Left ventricle myocardium superior (tissue), 1 donor: ENCODE measurements around the gene ACKR1. TPM values are rescaled to one million over a fixed set of nuclear protein-coding genes. Genes with fewer than 3 reads are reported as not detected.

Experiments
- ATAC-seq: fragments of 200-7000 bp; cut with Tn5 transposase; one replicate; pipeline ENCODE4 v1.9.1; 2020; ENCODE audit warnings: mild to moderate bottlenecking, moderate library complexity
- DNase-seq: peaks from one replicate; pipeline ENCODE4 v3.0.0-alpha.2; 2020
- intact Hi-C: fragments of 100-400 bp; cut with micrococcal nuclease; formaldehyde crosslinking; loops from one replicate; pipeline ENCODE4 v1.11.0; 2022
- total RNA-seq: library from RNA; stranded (reverse); fragmentation: NEBNext Ultra II Directional; extraction: Animal tissue kit (Norgen Biotek cat#: 25700); gene quantifications from one replicate; pipeline ENCODE4 v1.2.1, GENCODE V29; 2021
- donor health status: DM: no; HTN: yes; CAD: no; lungs with severe emphysema.

ACKR1 gene
- total RNA-seq, 1 donor from 2014 or later, result 15.9 TPM

DNA sequence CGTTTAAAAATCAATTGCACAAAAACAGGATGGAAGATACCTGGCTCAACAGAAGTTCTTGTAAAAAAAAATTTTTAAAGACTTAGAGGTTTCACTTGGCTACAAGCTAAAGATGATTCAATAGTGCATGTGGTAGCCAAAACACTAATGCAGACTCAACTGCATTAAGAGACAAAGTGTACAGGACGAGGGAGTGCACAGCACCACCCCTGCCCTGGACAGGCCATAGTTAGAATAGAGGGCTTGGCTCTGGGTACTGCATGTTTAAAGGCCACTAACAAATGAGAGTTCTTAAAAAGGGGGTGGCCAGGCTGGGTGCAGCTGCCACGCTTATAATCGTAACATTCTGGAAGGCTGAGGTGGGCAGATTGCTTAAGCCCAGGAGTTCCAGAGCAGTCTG lies 7.9 kb downstream of the ACKR1 start:
- intact Hi-C loops, result loop anchor here (5.0 kb wide), 1 partner anchor 50 kb away; no protein-coding TSS in a partner anchor
- ATAC-seq, result no peak
- DNase-seq, result no peak

DNA sequence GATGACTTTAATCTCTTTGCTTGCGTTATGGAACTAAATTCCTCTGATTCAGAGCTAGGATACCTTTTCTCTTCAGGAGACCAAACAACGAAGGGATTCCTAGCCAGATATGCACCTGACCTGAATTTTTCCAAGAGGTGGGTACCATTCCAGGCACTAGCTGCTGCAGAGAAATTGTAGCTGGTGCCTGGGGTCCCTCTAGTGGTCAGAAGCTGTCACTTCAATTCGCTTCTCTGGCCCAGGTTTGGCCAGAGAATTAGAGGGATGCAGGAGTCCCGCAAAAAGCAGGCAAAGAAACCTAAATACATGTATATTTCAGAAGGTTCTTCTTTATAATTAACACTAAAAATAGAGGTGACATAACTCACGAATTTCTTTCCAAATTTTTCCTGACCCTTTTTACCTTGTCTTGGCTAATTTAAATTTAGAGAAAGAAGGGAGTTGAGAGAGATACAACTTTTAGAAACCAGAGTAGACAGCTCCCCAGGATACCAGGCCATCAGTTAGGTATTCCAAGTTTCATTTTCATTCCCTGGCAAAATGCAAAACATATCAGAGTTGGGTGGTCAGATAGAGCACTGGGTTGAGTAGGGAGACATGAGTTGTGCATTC lies 9.6 kb downstream of the ACKR1 start:
- intact Hi-C loops, result loop anchor here (5.0 kb wide), 1 partner anchor 52 kb away; no protein-coding TSS in a partner anchor
- DNase-seq, result no peak
- no peak for ATAC-seq

DNA sequence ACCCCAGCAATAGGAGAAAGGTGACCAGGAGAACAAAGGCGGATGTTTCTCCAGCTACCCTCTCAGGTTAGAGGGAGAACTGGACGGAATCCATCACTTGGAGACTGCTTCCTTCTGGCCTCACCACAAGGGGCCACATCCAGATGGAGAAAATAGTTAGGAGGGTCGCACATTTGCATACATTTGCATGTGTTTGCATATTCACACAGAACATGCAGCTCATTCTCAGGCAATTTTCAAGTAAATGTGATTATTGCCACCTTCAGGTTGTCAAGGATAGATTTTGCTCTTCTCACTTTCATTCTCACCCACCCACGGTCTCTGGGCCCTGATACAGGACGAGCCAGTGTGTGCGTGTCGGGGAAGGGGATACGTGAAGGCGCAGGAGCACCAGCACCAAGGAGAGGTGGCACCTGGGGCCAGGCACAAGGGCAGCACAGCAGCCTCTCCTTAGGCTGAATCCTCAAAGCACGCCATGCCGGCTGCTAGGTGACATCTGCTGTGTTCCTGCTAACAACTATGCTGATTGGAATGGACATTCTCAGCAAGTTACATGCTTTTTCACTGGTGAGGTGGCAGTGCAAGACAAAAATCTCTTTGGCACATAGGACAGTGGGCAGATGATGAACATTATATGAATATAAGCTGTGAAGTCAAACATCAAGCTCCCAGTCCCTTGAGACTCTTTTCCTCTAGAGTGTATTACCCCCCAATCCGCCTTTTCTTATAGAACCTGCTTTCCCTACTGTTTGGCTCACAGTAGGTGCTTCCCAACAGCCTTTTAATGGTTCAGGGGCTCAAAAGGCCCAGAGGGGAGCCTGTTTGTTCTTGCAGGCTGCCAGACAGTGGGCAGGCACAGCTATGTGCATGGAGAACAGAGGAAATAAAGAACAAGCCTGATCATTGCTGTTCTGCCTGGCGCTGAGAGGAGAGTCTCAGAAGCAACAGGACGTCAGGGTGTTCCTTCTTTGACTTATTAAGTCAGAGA lies 14.3 kb downstream of the ACKR1 start:
- ATAC-seq (no peak), DNase-seq (no peak)
- intact Hi-C loops, result no loop called here

DNA sequence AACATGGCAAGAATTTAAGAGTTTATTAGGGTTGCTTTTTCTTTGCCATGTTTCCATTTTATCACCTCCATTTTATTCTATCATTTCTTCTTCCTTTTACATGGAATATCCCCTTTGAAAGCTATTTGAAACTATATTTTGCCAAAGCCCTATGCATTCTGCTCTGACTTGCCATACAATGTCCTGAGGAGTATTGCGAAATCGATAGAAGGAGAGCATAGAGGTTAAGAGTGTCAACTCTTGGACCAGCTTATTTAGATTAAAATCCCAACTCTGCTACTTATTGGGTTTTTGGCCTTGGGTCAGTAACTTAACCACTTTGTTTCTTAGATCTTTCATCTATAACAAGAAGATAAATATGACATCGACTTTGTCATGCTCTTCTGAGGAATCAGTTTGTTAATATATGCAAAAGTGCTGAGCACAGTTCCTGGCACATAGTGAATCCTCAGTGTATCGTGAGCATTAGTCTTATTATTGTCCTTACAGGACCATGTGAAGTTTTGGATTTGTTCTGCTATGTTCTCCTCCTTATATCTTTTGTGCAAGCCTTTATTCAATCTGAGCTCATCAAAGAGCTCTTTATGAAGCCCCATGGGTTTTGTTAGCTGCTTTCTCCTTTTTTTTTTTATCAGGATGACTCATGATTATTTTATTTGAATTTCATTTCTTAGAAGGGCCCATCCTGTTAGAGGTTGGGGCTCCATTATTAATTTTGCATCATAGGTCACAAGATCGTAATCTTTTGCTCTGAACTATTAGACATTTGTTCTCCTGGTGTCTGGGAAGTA lies 17.6 kb downstream of the ACKR1 start:
- DNase-seq, result no peak
- no peak for ATAC-seq
- intact Hi-C loops, result no loop called here

DNA sequence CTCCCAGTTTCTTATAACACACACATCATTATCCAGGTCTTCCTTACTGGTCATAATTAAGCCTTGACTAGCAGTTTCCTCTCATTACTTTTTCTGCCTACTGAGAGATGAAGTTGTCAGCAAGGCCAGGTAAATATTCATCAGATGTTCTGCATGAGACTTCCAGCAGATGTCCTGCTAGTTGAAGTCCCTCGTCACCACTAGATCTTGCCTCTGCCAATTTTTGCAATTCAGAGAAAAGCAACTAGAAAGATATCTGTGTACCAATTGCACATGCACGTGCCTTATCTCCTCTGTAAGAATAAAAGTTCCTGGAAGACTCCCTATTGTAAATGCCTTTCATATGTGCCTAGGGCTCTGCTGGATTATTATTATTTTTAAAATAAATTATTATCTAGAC lies 18.3 kb downstream of the ACKR1 start:
- DNase-seq, result no peak
- intact Hi-C loops, result no loop called here
- no peak for ATAC-seq

DNA sequence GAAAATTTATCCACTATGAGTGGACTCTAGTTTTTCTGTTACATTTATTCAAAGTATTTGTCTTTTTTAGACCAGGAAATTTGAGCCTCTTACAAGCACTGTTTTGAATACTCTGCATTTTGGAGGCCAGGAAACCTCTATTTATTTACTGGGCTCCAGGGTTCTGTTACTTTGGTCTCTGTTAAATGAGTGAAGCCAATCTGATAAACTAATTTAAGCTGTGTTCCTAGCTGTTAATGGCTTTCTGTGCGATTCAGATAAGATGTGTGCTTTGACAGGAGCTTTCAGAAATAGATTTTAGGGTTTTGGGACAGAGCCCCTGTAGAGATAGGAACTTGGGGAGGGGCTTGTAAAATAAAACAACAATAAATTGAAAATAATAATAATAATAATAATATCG lies 23.9 kb downstream of the ACKR1 start:
- ATAC-seq, result no peak
- intact Hi-C loops, result no loop called here

DNA sequence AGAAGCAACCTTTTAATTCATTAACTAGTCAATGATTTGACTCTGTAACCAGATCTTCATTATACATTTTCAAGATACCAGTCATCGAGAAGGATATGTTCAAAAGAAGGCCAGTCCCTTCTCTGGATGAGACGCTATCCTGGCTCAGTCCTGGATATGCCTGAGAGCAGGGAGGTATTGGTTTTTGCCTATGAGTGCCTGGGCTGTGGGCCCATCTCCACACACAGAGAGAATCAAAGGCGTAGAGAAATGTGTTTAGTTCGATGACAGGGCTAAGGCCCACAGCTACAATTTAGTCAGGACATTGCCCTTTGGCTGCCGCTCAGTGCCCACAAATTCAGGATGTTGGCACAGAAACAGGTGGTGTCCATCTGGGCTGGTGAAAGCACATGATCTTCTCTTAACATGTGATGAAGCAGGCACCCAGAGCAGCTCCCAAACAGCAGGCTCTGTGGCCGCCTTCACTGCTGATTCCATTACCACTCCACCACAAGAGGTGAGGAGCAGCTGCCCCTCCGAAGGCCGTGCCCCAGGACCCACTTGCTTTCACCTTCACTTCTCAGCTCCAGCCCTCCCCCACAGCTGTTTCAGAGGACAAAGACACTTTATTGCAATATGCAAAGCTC lies 24.7 kb downstream of the ACKR1 start:
- DNase-seq (no peak), ATAC-seq (no peak)
- intact Hi-C loops, result no loop called here

More for the DNA sequence above, 23.9 kb downstream of the ACKR1 start:
- no peak for DNase-seq

DNA sequence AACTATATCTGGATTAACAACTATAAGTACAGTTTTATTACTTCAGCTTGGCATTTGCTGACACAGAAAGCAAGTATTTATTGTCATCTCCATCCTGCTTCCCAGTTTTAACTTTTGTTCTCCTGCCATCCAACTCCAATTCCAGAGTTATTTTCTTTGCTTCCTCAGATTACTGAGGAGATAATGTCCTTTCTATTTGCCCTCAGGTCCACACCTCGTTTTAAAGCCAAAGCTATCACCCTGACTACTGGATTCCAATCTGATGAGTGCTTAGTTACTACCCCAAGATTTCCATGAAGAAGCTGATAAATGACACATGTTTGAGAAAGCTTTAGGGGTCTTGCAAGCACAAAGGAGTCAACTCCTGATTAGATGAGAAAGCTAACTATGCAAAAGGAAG lies 25.2 kb downstream of the ACKR1 start:
- ATAC-seq, result no peak
- intact Hi-C loops, result no loop called here
- no peak for DNase-seq

DNA sequence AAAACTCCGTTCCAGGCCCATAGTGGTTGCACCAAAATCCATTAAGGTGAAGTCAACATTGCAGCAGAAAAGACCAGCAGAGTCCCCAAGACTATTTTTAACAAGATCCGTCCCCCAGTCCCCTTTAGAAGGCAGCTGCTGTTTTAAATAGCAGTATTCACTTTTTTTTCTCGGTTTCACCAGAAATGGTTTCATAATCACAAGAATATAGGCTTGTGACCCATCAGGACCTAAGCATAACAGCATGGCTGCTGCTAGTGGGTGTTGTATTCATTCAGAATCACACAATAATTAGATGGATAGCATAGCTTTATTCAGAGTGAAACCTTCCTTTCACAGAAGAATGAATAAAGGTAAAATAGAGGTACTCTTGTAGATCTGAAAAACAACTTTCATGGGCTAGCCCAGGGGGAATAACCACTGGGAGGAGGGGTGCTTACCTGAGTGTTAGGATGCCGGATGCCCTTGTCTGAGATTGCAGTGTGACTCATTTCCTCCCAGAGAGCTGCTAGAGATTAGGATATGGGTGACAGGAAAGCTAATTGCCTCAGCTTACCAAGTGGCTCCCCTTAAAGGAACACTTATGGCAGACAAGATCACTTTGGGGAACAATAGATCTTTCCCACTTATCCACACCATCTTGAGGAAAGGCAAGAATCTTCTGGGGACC lies 35.0 kb downstream of the ACKR1 start:
- ATAC-seq (no peak), DNase-seq (no peak)
- intact Hi-C loops, result no loop called here

DNA sequence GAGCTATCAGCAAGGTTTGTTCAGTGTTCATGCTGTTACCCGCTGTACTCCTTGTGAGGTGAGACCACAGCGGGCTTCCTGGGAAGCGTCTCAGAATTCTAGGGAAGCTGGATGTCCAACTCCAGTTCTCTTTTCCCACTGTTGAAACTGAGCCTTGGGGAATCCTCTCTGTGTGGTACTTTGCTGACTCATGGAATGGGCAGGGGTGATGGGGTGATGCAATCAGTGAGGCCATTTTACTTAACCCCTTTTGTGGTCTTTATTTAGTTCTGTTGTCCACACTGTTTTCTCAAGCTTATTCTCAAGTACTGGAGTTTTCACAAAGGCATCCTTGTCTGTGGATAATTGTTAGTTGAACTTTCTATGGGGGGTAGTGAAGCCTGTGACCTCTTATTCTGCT lies 42.6 kb downstream of the ACKR1 start:
- intact Hi-C loops, result no loop called here
- DNase-seq, result no peak

DNA sequence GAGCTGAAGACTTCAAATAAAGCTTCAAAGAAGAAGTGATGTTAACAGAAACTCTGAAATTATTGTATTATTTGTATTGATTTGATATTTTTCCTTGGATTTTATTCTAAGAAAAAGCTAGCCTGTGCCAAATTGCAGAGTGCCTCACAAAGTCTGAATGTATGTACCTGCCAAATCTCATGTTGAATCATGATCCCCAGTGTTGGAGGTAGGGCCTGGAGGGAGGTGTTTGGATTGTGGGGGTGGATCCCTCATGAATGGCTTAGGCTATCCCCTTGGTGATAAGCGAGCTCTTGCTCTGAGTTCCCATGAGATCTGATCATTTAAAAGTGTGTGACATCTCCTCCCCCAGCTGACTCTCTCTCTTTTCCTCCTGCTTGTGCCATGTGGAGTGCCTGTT lies 43.6 kb downstream of the ACKR1 start:
- DNase-seq (no peak), ATAC-seq (no peak)
- intact Hi-C loops, result no loop called here

More for the DNA sequence above, 42.6 kb downstream of the ACKR1 start:
- no peak for ATAC-seq

DNA sequence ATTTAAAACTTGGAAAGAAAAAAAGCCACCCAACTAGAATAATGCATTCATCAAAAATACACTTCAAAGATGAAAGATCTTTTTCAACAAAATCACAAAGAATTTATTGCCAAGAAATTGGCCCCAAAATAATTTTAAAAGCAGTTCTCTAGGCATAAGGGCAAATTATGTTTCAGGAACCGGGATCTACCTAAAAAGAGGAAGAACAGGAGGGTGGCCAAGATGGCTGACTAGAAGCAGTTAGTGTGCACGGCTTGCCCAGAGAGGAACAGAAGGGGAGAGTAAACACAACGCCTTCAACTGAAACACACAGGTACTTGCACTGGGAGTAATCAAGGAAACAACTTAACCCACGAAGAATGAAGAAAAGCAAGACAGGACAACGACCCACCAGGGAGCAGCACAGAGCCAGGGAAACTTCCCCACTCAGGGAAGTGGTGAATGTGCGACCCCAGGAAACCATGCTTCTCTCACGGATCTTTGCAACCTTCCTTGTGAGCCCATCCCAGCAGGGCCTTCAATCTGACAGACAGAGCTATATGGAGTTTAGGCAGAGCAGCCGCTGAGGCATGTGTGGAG lies 46.1 kb downstream of the ACKR1 start:
- intact Hi-C loops, result no loop called here
- DNase-seq (no peak), ATAC-seq (no peak)

Other genes with a start within 250 kb of the ACKR1 start
- gene IFI16, start 195.0 kb upstream of the ACKR1 start, total RNA-seq, result 24.2 TPM
- gene AIM2, start 128.1 kb upstream of the ACKR1 start, total RNA-seq, result 0.57 TPM
- 4.8 TPM for gene CADM3, start 33.3 kb upstream of the ACKR1 start, total RNA-seq
- 2.0 TPM for gene FCER1A, start 97.5 kb downstream of the ACKR1 start, total RNA-seq
- not detected for gene OR10J4, start 227.3 kb downstream of the ACKR1 start, total RNA-seq
- gene OR10J1, start 234.8 kb downstream of the ACKR1 start, total RNA-seq, result not detected